ENCODE results near the gene EGFR. TPM values are rescaled to one million over a fixed set of nuclear protein-coding genes. Genes with fewer than 3 reads are reported as not detected.

Gene EGFR
- polyA plus RNA-seq, 1 donor from 2014 or later, result 0.22 TPM

GRCh38 chr7:54987772-54988171 lies 31.0 kb upstream of the EGFR start:
- no peaks in the 10 kb centered on the region for H3K27me3 ChIP-seq (ENCODE audit: insufficient read depth, low read depth, low read length)
- no peak for TF ChIP-seq POLR2AphosphoS5 (IDR thresholded peaks at IDR 0.05)
- no peak for TF ChIP-seq EZH2 (IDR thresholded peaks at IDR 0.05; ENCODE audit: borderline replicate concordance, insufficient read depth, low read length, poor library complexity, severe bottlenecking)
- no peak for TF ChIP-seq CTCF (IDR thresholded peaks at IDR 0.05; ENCODE audit: poor library complexity, severe bottlenecking)
- TF ChIP-seq, protein P1, sequence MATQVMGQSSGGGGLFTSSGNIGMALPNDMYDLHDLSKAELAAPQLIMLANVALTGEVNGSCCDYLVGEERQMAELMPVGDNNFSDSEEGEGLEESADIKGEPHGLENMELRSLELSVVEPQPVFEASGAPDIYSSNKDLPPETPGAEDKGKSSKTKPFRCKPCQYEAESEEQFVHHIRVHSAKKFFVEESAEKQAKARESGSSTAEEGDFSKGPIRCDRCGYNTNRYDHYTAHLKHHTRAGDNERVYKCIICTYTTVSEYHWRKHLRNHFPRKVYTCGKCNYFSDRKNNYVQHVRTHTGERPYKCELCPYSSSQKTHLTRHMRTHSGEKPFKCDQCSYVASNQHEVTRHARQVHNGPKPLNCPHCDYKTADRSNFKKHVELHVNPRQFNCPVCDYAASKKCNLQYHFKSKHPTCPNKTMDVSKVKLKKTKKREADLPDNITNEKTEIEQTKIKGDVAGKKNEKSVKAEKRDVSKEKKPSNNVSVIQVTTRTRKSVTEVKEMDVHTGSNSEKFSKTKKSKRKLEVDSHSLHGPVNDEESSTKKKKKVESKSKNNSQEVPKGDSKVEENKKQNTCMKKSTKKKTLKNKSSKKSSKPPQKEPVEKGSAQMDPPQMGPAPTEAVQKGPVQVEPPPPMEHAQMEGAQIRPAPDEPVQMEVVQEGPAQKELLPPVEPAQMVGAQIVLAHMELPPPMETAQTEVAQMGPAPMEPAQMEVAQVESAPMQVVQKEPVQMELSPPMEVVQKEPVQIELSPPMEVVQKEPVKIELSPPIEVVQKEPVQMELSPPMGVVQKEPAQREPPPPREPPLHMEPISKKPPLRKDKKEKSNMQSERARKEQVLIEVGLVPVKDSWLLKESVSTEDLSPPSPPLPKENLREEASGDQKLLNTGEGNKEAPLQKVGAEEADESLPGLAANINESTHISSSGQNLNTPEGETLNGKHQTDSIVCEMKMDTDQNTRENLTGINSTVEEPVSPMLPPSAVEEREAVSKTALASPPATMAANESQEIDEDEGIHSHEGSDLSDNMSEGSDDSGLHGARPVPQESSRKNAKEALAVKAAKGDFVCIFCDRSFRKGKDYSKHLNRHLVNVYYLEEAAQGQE (IDR thresholded peaks at IDR 0.05; ENCODE audit: borderline replicate concordance), result no peak
- no peak for TF ChIP-seq TAF1 (IDR thresholded peaks at IDR 0.05; ENCODE audit: low read depth)
- TF ChIP-seq SMC3 (conservative IDR thresholded peaks at IDR 0.05; ENCODE audit: poor library complexity), result no peak
- no peak for TF ChIP-seq EP300 (conservative IDR thresholded peaks at IDR 0.05; ENCODE audit: poor library complexity, severe bottlenecking)
- TF ChIP-seq MXI1 (conservative IDR thresholded peaks at IDR 0.05; ENCODE audit: poor library complexity, severe bottlenecking), result no peak
- TF ChIP-seq RAD21 (conservative IDR thresholded peaks at IDR 0.05), result no peak

DNA sequence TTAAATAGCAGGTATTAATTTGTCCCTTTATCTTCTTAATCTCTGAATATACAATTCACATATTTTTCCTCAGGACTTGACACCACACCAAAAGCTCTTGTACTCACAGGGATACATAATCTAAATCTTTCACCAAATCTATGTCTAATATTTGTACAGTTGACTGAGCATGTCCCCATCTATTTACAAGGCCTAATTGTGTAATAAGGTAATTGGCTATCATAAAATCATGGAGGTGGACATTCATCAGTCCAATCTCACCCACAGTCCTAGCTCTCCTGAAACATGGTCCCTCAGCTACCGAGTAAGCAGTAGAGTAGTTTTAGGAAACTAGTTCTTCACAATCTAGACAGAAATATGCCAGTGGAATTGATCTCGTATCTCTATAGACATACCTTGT lies 30.3 kb upstream of the EGFR start:
- Histone ChIP-seq H3F3A (ENCODE audit: insufficient read depth, low read length, poor library complexity, severe bottlenecking) (no peaks in the 10 kb centered on the region), H3K4me2 (ENCODE audit: low read length) (no peak overlapping the region), H3K9ac (ENCODE audit: low read length) (no peak overlapping the region), H3K27me3 (ENCODE audit: insufficient read depth, low read depth, low read length) (no peaks in the 10 kb centered on the region), H3K36me3 (ENCODE audit: insufficient read depth, low read length) (no peaks in the 10 kb centered on the region), H3K4me3 (ENCODE audit: low read length) (no peak overlapping the region), H3K9me2 (ENCODE audit: insufficient read depth, low read length) (no peaks in the 10 kb centered on the region), H3K79me2 (replicated peaks; ENCODE audit: insufficient read depth, low read length) (no peaks in the 10 kb centered on the region), H3K9me3 (ENCODE audit: low read length) (no peaks in the 10 kb centered on the region), H3K27ac (ENCODE audit: low read length) (no peak overlapping the region), H4K20me1 (ENCODE audit: insufficient read depth) (no peaks in the 10 kb centered on the region), H2AFZ (ENCODE audit: low read depth, low read length) (no peak overlapping the region)
- no peak for TF ChIP-seq TAF1 (IDR thresholded peaks at IDR 0.05; ENCODE audit: low read depth)
- TF ChIP-seq RAD21 (conservative IDR thresholded peaks at IDR 0.05), result no peak
- TF ChIP-seq, protein P1 (IDR thresholded peaks at IDR 0.05; ENCODE audit: borderline replicate concordance), result no peak
- no peak for TF ChIP-seq EP300 (conservative IDR thresholded peaks at IDR 0.05; ENCODE audit: poor library complexity, severe bottlenecking)
- no peak for TF ChIP-seq MXI1 (conservative IDR thresholded peaks at IDR 0.05; ENCODE audit: poor library complexity, severe bottlenecking)
- no peak for TF ChIP-seq EZH2 (IDR thresholded peaks at IDR 0.05; ENCODE audit: borderline replicate concordance, insufficient read depth, low read length, poor library complexity, severe bottlenecking)
- TF ChIP-seq CTCF (IDR thresholded peaks at IDR 0.05; ENCODE audit: poor library complexity, severe bottlenecking), result no peak
- TF ChIP-seq SMC3 (conservative IDR thresholded peaks at IDR 0.05; ENCODE audit: poor library complexity), result no peak
- no peak for TF ChIP-seq POLR2AphosphoS5 (IDR thresholded peaks at IDR 0.05)

More at GRCh38 chr7:54987772-54988171, 31.0 kb upstream of the EGFR start:
- Histone ChIP-seq H3F3A (ENCODE audit: insufficient read depth, low read length, poor library complexity, severe bottlenecking) (no peaks in the 10 kb centered on the region), H3K4me2 (ENCODE audit: low read length) (no peak overlapping the region), H4K20me1 (ENCODE audit: insufficient read depth) (no peaks in the 10 kb centered on the region), H3K9me2 (ENCODE audit: insufficient read depth, low read length) (no peaks in the 10 kb centered on the region), H3K79me2 (replicated peaks; ENCODE audit: insufficient read depth, low read length) (no peaks in the 10 kb centered on the region), H3K36me3 (ENCODE audit: insufficient read depth, low read length) (no peaks in the 10 kb centered on the region), H3K9ac (ENCODE audit: low read length) (no peak overlapping the region), H2AFZ (ENCODE audit: low read depth, low read length) (no peak overlapping the region), H3K4me3 (ENCODE audit: low read length) (no peak overlapping the region), H3K27ac (ENCODE audit: low read length) (no peak overlapping the region), H3K9me3 (ENCODE audit: low read length) (no peaks in the 10 kb centered on the region)

Measured in neural cell (in vitro differentiated cells).